IMR-90 (cell line): ENCODE data around the gene SLC39A8. TPM values are rescaled to one million over a fixed set of nuclear protein-coding genes. Genes with fewer than 3 reads are reported as not detected.

ENCODE experiments used
- ATAC-seq: fragments of 200-7000 bp; cut with Tn5 transposase; 2 replicates; pipeline ENCODE4 v1.9.1; 2020; ENCODE audit warnings: low read depth, mild to moderate bottlenecking, moderate library complexity
- BruUV-seq: library from RNA; stranded (reverse); fragments of 400-500 nt; replicated peaks from 2 replicates; lab custom pipeline; 2021; lab: Mats Ljungman, UMichigan
- CTCF ChIA-PET: fragments of 300-600 bp; formaldehyde crosslinking; extraction: SDS; loops from one replicate; lab custom pipeline; 2021; ENCODE audit warnings: antibody characterized with exemption; lab: Yijun Ruan, JAX
- POLR2A ChIA-PET: fragments of 300-600 bp; sonication (Branson Sonifier 250); formaldehyde crosslinking; loops from one replicate; lab custom pipeline; 2022; ENCODE audit warnings: antibody characterized with exemption; ENCODE audit not compliant: unreplicated experiment; lab: Charles Lee
- DNase-seq: peaks from one replicate; pipeline ENCODE4 v3.0.0; 2013
- H2AFZ ChIP-seq: replicated peaks from 2 replicates; pipeline ENCODE3; 2013; ENCODE audit warnings: low read length, mild to moderate bottlenecking; ENCODE audit not compliant: poor library complexity
- H2AK5ac ChIP-seq: 2 replicates; pipeline ENCODE4 v1.6.1; 2013; ENCODE audit warnings: low read depth, low read length, inconsistent platforms
- H2AK9ac ChIP-seq: replicated peaks from 2 replicates; pipeline ENCODE3; 2013; ENCODE audit warnings: mild to moderate bottlenecking, low read depth, low read length, moderate library complexity; ENCODE audit not compliant: poor library complexity
- H2BK120ac ChIP-seq: 2 replicates; pipeline ENCODE4 v1.6.1; 2013; ENCODE audit warnings: low read depth, low read length, inconsistent platforms
- H2BK15ac ChIP-seq: 3 replicates; pipeline ENCODE4 v1.6.1; 2013; ENCODE audit warnings: low read depth, low read length, inconsistent platforms
- H2BK20ac ChIP-seq: 2 replicates; pipeline ENCODE4 v1.6.1; 2013; ENCODE audit warnings: low read depth, mild to moderate bottlenecking, inconsistent platforms, low read length, moderate library complexity
- H2BK5ac ChIP-seq: 2 replicates; pipeline ENCODE4 v1.6.1; 2013; ENCODE audit warnings: mild to moderate bottlenecking, low read depth, low read length, inconsistent platforms; ENCODE audit not compliant: poor library complexity, severe bottlenecking
- H3K14ac ChIP-seq: replicated peaks from 2 replicates; pipeline ENCODE4 v1.6.1; 2013; ENCODE audit warnings: low read depth, low read length, inconsistent platforms
- H3K18ac ChIP-seq: 2 replicates; pipeline ENCODE4 v1.6.1; 2013; ENCODE audit warnings: low read depth, low read length, control low read depth
- H3K23ac ChIP-seq: 2 replicates; pipeline ENCODE4 v1.6.1; 2013; ENCODE audit warnings: low read depth, low read length, inconsistent platforms
- H3K27ac ChIP-seq: 2 replicates; pipeline ENCODE4 v1.5.1; 2013; ENCODE audit warnings: mild to moderate bottlenecking, control low read depth, low read length; ENCODE audit not compliant: insufficient read depth
- H3K27me3 ChIP-seq: 2 replicates; pipeline ENCODE4 v1.6.1; 2013; ENCODE audit warnings: low read length; ENCODE audit not compliant: control insufficient read depth, insufficient read depth
- H3K36me3 ChIP-seq: 2 replicates; pipeline ENCODE4 v1.6.1; 2013; ENCODE audit warnings: low read length, mixed read lengths; ENCODE audit not compliant: control insufficient read depth, insufficient read depth
- H3K4ac ChIP-seq: 2 replicates; pipeline ENCODE4 v1.6.1; 2013; ENCODE audit warnings: low read depth, low read length, inconsistent platforms
- H3K4me1 ChIP-seq: 2 replicates; pipeline ENCODE4 v1.6.1; 2013; ENCODE audit warnings: low read length, mixed read lengths; ENCODE audit not compliant: control insufficient read depth, insufficient read depth
- H3K4me2 ChIP-seq: 2 replicates; pipeline ENCODE4 v1.6.1; 2013; ENCODE audit warnings: low read depth, mild to moderate bottlenecking, control low read depth, low read length, moderate library complexity
- H3K4me3 ChIP-seq: 2 replicates; pipeline ENCODE4 v1.5.1; 2013; ENCODE audit warnings: low read depth, mild to moderate bottlenecking, control low read depth, low read length, moderate library complexity; ENCODE audit not compliant: insufficient read depth
- H3K56ac ChIP-seq: 2 replicates; pipeline ENCODE4 v1.6.1; 2013; ENCODE audit warnings: low read length, inconsistent platforms; ENCODE audit not compliant: insufficient read depth; ENCODE audit errors: extremely low read depth
- H3K79me1 ChIP-seq, 2 experiments: 2 replicates each; pipeline ENCODE4 v1.6.1; 2013; ENCODE audit warnings: low read length in 2 of 2, inconsistent platforms in 1 of 2, low read depth in 1 of 2
- H3K9ac ChIP-seq: 2 replicates; pipeline ENCODE4 v1.6.1; 2013; ENCODE audit warnings: low read depth, low read length, control low read depth
- H3K9me1 ChIP-seq: 2 replicates; pipeline ENCODE4 v1.6.1; 2013; ENCODE audit warnings: low read length, inconsistent platforms; ENCODE audit not compliant: insufficient read depth
- H3K9me3 ChIP-seq: 2 replicates; pipeline ENCODE4 v1.6.1; 2013; ENCODE audit warnings: low read length; ENCODE audit not compliant: control insufficient read depth, insufficient read depth
- H4K20me1 ChIP-seq: 2 replicates; pipeline ENCODE4 v1.6.1; 2013; ENCODE audit warnings: low read length, inconsistent platforms; ENCODE audit not compliant: insufficient read depth
- H4K5ac ChIP-seq: 2 replicates; pipeline ENCODE4 v1.6.1; 2013; ENCODE audit warnings: mild to moderate bottlenecking, low read depth, low read length, control low read depth
- H4K8ac ChIP-seq, 2 experiments: 2 replicates each; pipeline ENCODE4 v1.6.1; 2013; ENCODE audit warnings: low read depth in 2 of 2, low read length in 2 of 2, control low read depth in 1 of 2, inconsistent platforms in 1 of 2
- H4K91ac ChIP-seq: 2 replicates; pipeline ENCODE4 v1.6.1; 2013; ENCODE audit warnings: low read depth, low read length, inconsistent platforms; ENCODE audit not compliant: insufficient read depth
- CHD1 ChIP-seq: IDR thresholded peaks from 2 replicates; pipeline ENCODE4 v1.6.1; 2012; ENCODE audit warnings: low read depth, low read length, improper control_type of control experiment
- MAFK ChIP-seq: IDR thresholded peaks from 2 replicates; pipeline ENCODE4 v1.6.1; 2012; ENCODE audit warnings: low read depth, low read length, improper control_type of control experiment
- MXI1 ChIP-seq: IDR thresholded peaks from 2 replicates; pipeline ENCODE4 v1.6.1; 2012; ENCODE audit warnings: low read depth, mild to moderate bottlenecking, low read length, moderate library complexity, borderline replicate concordance
- RCOR1 ChIP-seq: IDR thresholded peaks from 2 replicates; pipeline ENCODE4 v1.6.1; 2012; ENCODE audit warnings: mild to moderate bottlenecking, low read length, improper control_type of control experiment; ENCODE audit not compliant: insufficient replicate concordance
- RFX5 ChIP-seq: IDR thresholded peaks from 2 replicates; pipeline ENCODE4 v1.8.0; 2012; ENCODE audit warnings: low read depth, mild to moderate bottlenecking, low read length, moderate library complexity
- SMC3 ChIP-seq: fragments of 150-350 bp; IDR thresholded peaks from 2 replicates; pipeline ENCODE4 v1.6.1; 2016; ENCODE audit warnings: low read depth, mild to moderate bottlenecking, antibody characterized with exemption, low read length, moderate library complexity
- USF2 ChIP-seq: fragments of 150-350 bp; IDR thresholded peaks from 2 replicates; pipeline ENCODE4 v1.6.1; 2017; ENCODE audit warnings: mild to moderate bottlenecking, antibody characterized with exemption, low read length, low read depth
- WGBS, 2 experiments: methylation state at CpG; one replicate each; pipeline versions ENCODE4 v1.1.5 to v1.1.7; 2013; ENCODE audit warnings: missing lambda C conversion rate in 2 of 2; ENCODE audit not compliant: insufficient read length in 1 of 2; ENCODE audit errors: extremely low coverage in 2 of 2; 5-methylcytosine and 5-hydroxymethylcytosine counted together
- dilution Hi-C: fragments of 300-500 bp; cut with HindIII; formaldehyde crosslinking; loops from one replicate; pipeline ENCODE4 v1.14.3; 2018; ENCODE audit warnings: low sequenced_read_pairs; ENCODE audit not compliant: unreplicated experiment
- in situ Hi-C: fragments of 300-500 bp; cut with MboI; formaldehyde crosslinking; loops from 3 replicates; pipeline ENCODE4 v1.14.3; 2019; ENCODE audit warnings: low sequenced_read_pairs, inconsistent platforms, mixed read lengths
- intact Hi-C: fragments of 100-400 bp; cut with micrococcal nuclease; formaldehyde crosslinking; loops from 2 replicates; pipeline ENCODE4 v1.10.0; 2022
- polyA plus RNA-seq, 3 experiments: library from polyadenylated mRNA; depleted of rRNA; stranded (reverse); fragments of >200 nt; gene quantifications; 2 replicates each; pipeline ENCODE4 v1.2.3, GENCODE V29; 2012; ENCODE audit warnings: low replicate concordance in 1 of 3
- total RNA-seq: library from RNA; depleted of rRNA; stranded (reverse); fragments of >200 nt; gene quantifications from 2 replicates; pipeline ENCODE4 v1.2.3, GENCODE V29; 2012

The SLC39A8 gene
- total and polyA plus RNA-seq, 2 of the 4 experiments (the other 2 are of a cell fraction) = 0.05 to 0.18 TPM

GRCh38 chr4:102301167-102301566 lies 44.1 kb downstream of the SLC39A8 start:
- no peaks in the 10 kb centered on the region for H3K9me3 ChIP-seq
- no peaks in the 10 kb centered on the region for H3K79me1 ChIP-seq
- no peak overlapping the region for H4K91ac ChIP-seq
- no peaks in the 10 kb centered on the region for H3K27me3 ChIP-seq
- ATAC-seq = no peak
- H2AFZ ChIP-seq = no peak overlapping the region
- dilution Hi-C loops = no loop called here
- H3K56ac ChIP-seq = no peak overlapping the region
- H2AK9ac ChIP-seq = no peak overlapping the region
- no CpG with 5 or more reads among the region's 1 CpG for WGBS, 2 experiments
- DNase-seq = no peak
- in situ Hi-C loops = no loop called here
- H3K14ac ChIP-seq = no peak overlapping the region
- BruUV-seq = no TSS peak
- POLR2A ChIA-PET = no interaction called here
- H3K36me3 ChIP-seq = no peaks in the 10 kb centered on the region
- H2BK20ac ChIP-seq = no peak overlapping the region
- CTCF ChIA-PET = no interaction called here
- H3K27ac ChIP-seq = no peak overlapping the region
- H3K9me1 ChIP-seq = no peaks in the 10 kb centered on the region
- H3K23ac ChIP-seq = no peak overlapping the region
- H2BK5ac ChIP-seq = no peak overlapping the region
- no peak overlapping the region for H2BK15ac ChIP-seq
- no peak overlapping the region for H3K18ac ChIP-seq
- no peak overlapping the region for H4K5ac ChIP-seq
- H2AK5ac ChIP-seq = no peak overlapping the region
- H2BK120ac ChIP-seq = no peak overlapping the region
- H4K20me1 ChIP-seq = no peaks in the 10 kb centered on the region
- H3K4ac ChIP-seq = no peak overlapping the region
- TF ChIP-seq RFX5 = no peak
- no peak for TF ChIP-seq SMC3
- no peak for TF ChIP-seq MAFK
- TF ChIP-seq USF2 = no peak
- no peak for TF ChIP-seq CHD1
- TF ChIP-seq RCOR1 = no peak
- no peak for TF ChIP-seq MXI1
- no peaks in the 10 kb centered on the region for H3K4me1 ChIP-seq
- no peak overlapping the region for H4K8ac ChIP-seq
- H3K9ac ChIP-seq = no peak overlapping the region
- H3K4me3 ChIP-seq = no peak overlapping the region
- H3K4me2 ChIP-seq = no peak overlapping the region
- intact Hi-C loops = no loop called here
